ENCODE data around the gene PPIF.

GRCh38 chr10:79335470-79336235, 11.6 kb upstream of the PPIF start:
- TF ChIP-seq CTCF (IDR thresholded peaks at IDR 0.05) = no peak
- no peak for TF ChIP-seq HMGA2 (CRISPR knock-in tag; IDR thresholded peaks at IDR 0.05)

Data from WTC11 (cell line).